Left colon (tissue), 2 donors: ENCODE results near the gene ABCB8. TPM values are rescaled to one million over a fixed set of nuclear protein-coding genes. Genes with fewer than 3 reads are reported as not detected.
A peak's percentile ranks its signal among the peaks of the same experiment; 100 is the strongest.

ENCODE experiments used
- ATAC-seq: fragments of 200-7000 bp; cut with Tn5 transposase; one replicate; pipeline ENCODE4 v1.9.1; 2020; ENCODE audit warnings: mild to moderate bottlenecking, moderate library complexity
- DNase-seq, 2 donors: peaks; one replicate each; pipeline ENCODE4 v3.0.0-alpha.2; 2020
- intact Hi-C, 2 donors: fragments of 100-400 bp; cut with DNase I in 1 of 2; cut with micrococcal nuclease in 1 of 2; formaldehyde crosslinking; loops; one replicate each; pipeline versions ENCODE4 v1.11.2 to v1.14.0; 2022; cut with DNase I, micrococcal nuclease
- total RNA-seq, 2 donors: library from RNA; stranded (reverse); fragmentation: NEBNext Ultra II Directional; extraction: Animal tissue kit (Norgen Biotek cat#: 25700); gene quantifications; one replicate each; pipeline ENCODE4 v1.2.1, GENCODE V29; 2021
- donor health status: DM: no; HTN: no; CAD: no.
- donor health status: DM: yes; HTN: yes; CAD: no.

Gene ABCB8
- total RNA-seq, 2 donors from 2014 or later: 25.3 to 40.0 TPM

- intact Hi-C loops: no loop called here
Observed at GRCh38 chr7:151087245-151088018, 59.2 kb downstream of the ABCB8 start.

GRCh38 chr7:151088019-151088855 is 60.0 kb downstream of the ABCB8 start:
- intact Hi-C loops: no loop called here
- DNase-seq (no peak), ATAC-seq (no peak)

More at GRCh38 chr7:151087245-151088018, 59.2 kb downstream of the ABCB8 start:
- ATAC-seq (peak; percentile 59), DNase-seq (peak; percentile 71 to 73)

DNA sequence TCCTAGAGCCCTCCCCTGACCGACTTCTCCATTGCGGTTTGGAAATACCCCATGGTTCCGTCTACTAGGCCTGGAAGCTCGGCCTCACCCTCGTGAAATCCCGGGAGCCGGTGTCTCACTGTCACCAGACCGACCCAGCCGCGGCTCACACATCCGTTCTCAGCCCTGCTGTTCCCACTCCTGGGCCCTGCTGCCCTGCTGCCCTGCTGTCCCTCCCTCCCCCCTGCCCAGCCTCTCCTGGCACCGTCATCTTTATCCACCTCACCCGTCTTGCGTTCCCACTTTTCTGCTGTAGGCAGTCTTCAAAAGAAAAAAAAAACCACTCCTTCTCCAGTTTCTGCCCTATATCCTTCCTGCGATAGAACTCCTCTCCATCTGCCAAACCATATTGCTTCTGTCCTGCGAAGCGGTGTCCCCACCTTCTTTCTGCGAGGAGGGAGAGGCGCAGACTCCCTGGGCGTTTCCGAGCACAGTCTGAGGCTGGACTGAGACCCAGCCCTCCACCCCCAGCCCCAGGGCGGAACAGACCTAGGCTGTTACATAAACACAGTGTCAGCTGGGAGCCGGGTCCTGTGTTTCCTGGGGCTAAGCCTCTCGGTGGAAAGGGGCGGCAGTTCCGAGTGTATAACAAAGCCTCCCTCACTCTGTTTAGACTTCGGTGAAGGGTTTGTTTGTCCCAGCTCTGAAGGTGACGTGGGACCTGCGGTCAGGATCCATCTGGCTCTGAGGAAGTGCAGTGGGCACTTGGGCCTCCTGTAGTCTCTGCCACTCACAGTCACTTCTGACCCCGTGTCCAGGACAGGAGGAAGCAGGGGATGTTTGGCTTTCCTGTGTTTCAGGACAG is 60.8 kb downstream of the ABCB8 start:
- ATAC-seq: no peak
- intact Hi-C loops: no loop called here
- peak; percentile 53 to 74 for DNase-seq

- DNase-seq: no peak
- ATAC-seq: no peak
- intact Hi-C loops: no loop called here
Observed at GRCh38 chr7:151089893-151090730, 61.9 kb downstream of the ABCB8 start.

- intact Hi-C loops: no loop called here
- DNase-seq: no peak
- ATAC-seq: no peak
Observed at GRCh38 chr7:151091003-151091402, 62.8 kb downstream of the ABCB8 start.

DNA sequence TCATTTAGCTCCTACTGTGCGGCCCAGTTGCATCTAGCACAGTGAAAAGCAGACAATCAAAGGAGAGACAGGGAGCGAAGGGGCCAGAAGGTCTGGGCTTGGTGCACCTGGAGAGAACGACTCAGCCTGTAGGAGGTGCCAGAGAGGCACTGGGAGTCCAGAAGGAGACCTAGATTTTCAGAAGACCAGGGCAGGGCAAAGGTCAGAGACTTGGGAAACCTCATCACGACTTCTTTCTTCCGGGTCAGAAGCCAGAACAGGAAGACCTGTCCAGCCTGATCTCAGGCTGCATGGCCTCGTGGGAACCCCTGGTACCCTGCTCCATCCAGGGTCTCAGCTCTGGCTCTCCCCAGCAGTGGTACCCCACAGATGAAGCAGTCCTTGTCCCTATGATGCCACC is 63.2 kb downstream of the ABCB8 start:
- ATAC-seq (peak; percentile 60), DNase-seq (peak; percentile 72 to 78)
- intact Hi-C loops: no loop called here

DNA sequence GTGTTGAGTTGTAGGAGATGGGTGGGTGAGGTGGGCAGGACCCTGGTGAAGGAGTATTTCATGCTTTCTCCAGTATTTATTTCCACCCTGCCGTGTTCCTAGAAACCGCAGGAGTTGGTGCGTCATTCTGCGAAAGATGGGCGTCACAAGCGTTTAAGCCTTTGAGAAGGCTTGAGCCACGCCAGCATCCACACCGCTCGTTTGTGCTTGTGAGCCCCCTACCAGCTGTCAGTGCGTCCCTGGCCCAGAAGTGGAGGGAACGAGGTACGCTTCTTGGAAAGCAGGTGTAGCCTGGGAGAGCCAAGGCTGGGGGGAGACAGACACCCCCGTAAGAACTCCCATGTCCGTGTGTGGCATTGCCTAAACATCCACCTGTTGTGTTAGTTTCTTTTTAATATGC is 63.7 kb downstream of the ABCB8 start:
- no peak for ATAC-seq
- intact Hi-C loops: no loop called here
- no peak for DNase-seq

- intact Hi-C loops: no loop called here
- DNase-seq (no peak), ATAC-seq (no peak)
Observed at GRCh38 chr7:151093748-151094147, 65.5 kb downstream of the ABCB8 start.

- DNase-seq (no peak), ATAC-seq (no peak)
- intact Hi-C loops: no loop called here
Observed at GRCh38 chr7:151094675-151095074, 66.4 kb downstream of the ABCB8 start.

GRCh38 chr7:151095123-151095797 is 67.0 kb downstream of the ABCB8 start:
- ATAC-seq (no peak), DNase-seq (no peak)
- intact Hi-C loops: no loop called here

DNA sequence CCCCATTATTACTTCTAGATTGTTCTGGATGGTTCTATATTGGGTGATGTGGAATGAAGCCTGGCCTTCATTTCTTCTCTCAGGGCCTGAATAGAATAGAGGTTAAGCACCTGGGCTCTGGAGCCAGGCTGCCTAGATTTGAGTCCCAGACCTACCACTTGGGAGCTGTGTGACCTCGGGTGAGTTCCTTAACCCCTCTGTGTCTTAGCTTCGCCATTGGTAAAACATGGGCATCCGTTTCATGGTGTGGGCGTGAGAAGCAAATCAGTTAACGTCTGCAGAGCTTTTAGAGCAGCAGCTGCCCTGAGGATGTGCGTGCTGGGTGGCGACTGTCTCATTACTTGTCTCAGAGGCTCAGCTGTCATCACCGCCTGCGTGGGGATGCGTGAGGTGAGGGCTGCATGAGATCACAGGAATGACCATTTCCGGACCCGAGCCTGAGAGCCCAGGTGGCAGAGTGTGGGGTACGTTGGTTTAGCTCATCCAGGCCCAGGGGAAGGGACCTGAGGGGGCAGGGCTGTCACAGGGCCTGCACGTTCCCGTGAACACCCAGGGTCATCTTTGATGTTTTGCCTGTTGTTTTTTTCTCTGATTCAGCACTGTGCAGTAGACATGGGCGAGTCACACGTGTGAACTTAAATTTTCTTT is 67.7 kb downstream of the ABCB8 start:
- ATAC-seq (no peak), DNase-seq (no peak)
- intact Hi-C loops: no loop called here

Other genes with a start within 250 kb of the ABCB8 start
- gene TMEM176B, start 228.1 kb upstream of the ABCB8 start, total RNA-seq: 100 to 1,000 TPM; 173 to 355 TPM
- gene TMEM176A, start 227.7 kb upstream of the ABCB8 start, total RNA-seq: 100 to 1,000 TPM; 118 to 275 TPM
- 100 to 1,000 TPM; 566 to 682 TPM for gene AOC1, start 175.9 kb upstream of the ABCB8 start, total RNA-seq
- 10 to 100 TPM in 1 of 2 donors, under 1 TPM in 1; 0.92 to 10.4 TPM for gene KCNH2, start 50.1 kb upstream of the ABCB8 start, total RNA-seq
- gene NOS3, start 37.4 kb upstream of the ABCB8 start, total RNA-seq: 1 to 10 TPM; 2.7 to 5.4 TPM
- gene ATG9B, start 4.0 kb upstream of the ABCB8 start, total RNA-seq: under 1 TPM in 1 of 2 donors, not detected in 1; 0.22 TPM
- gene ASIC3, start 20.1 kb downstream of the ABCB8 start, total RNA-seq: 1 to 10 TPM; 1.4 to 2.3 TPM
- 10 to 100 TPM; 12.8 to 15.1 TPM for gene CDK5, start 29.4 kb downstream of the ABCB8 start, total RNA-seq
- gene SLC4A2, start 31.1 kb downstream of the ABCB8 start, total RNA-seq: 10 to 100 TPM; 76.7 to 97.4 TPM
- 100 to 1,000 TPM in 1 of 2 donors, 10 to 100 TPM in 1; 82.0 to 108 TPM for gene FASTK, start 52.4 kb downstream of the ABCB8 start, total RNA-seq
- gene TMUB1, start 55.0 kb downstream of the ABCB8 start, total RNA-seq: 10 to 100 TPM; 72.4 to 80.7 TPM
- gene AGAP3, start 58.0 kb downstream of the ABCB8 start, total RNA-seq: 10 to 100 TPM; 50.8 to 64.0 TPM
- not detected for gene GBX1, start 139.2 kb downstream of the ABCB8 start, total RNA-seq
- gene ASB10, start 158.8 kb downstream of the ABCB8 start, total RNA-seq: not detected
- not detected for gene H2BK1, start 182.0 kb downstream of the ABCB8 start, total RNA-seq
- gene ABCF2, start 198.8 kb downstream of the ABCB8 start, total RNA-seq: 10 to 100 TPM; 27.9 to 28.0 TPM
- 10 to 100 TPM; 46.8 to 48.8 TPM for gene CHPF2, start 204.0 kb downstream of the ABCB8 start, total RNA-seq
- 1 to 10 TPM; 4.3 to 9.8 TPM for gene SMARCD3, start 220.2 kb downstream of the ABCB8 start, total RNA-seq